ENCODE data around the gene EIF1AD.
"Not testable (repeated sequence)": the region's sequence is repeated elsewhere in the genome, so short reads cannot be mapped to it uniquely, and the experiment has no call there.

Gene EIF1AD

DNA sequence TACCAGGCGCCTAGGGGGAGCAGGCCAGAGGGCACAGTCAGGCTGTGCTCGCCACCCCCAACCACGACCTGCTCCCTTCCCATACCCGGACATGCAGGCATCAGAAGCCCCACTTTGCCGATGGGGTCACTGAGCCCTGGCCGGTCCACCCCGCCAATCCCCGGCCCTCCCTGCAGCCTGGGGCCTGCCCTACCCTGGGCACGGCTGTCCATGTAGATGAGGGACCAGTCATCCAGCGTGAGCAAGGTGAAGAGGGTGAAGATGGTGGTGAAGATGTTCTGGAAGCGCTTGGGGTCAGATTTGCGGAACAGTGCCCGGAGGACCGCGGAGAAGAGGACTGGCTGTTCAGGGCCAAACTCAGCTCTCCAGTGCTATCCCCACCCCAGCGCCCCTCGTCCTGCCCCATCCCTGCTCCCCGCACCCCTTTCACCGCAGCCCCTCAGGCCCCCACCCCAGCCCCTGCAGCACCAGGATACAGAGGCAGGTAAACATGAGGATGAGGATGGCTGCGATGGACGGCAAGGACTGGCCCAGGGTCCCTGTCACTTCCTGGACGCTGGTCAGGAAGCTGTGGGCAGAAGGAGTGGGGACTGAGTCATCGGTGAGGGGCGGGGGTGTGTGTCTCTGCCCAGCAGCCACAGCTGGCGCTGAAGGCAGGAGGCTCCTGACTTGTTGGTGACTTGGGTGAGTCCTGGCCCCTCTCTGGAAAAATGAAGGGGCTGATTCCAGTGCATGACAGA is 18.8 kb upstream of the EIF1AD start:
- DNase-seq, result no peak

DNA sequence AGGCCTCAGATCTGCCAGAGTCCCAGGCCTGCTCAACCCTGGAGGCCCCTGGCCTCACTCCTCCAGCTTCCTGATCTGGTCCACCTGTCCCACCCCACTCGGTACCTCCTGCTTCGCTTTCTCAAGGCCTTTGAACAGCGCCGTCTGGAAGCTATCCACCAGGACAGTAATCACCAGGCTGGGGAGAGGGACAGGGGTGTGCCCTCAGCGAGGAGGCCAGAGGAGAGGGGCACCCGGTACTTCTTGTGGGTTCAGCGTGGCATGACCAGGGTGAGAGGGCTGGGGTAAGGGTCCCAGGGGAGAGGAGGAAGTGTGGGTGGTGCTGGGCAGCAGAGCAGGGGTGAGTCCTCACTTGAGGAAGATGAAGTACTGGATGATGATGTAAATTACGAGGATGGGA is 18.3 kb upstream of the EIF1AD start:
- DNase-seq, result no peak

GRCh38 chr11:66017321-66017720 is 15.4 kb upstream of the EIF1AD start:
- DNase-seq, result no peak

GRCh38 chr11:66016793-66017177 is 14.8 kb upstream of the EIF1AD start:
- no peak for DNase-seq

DNA sequence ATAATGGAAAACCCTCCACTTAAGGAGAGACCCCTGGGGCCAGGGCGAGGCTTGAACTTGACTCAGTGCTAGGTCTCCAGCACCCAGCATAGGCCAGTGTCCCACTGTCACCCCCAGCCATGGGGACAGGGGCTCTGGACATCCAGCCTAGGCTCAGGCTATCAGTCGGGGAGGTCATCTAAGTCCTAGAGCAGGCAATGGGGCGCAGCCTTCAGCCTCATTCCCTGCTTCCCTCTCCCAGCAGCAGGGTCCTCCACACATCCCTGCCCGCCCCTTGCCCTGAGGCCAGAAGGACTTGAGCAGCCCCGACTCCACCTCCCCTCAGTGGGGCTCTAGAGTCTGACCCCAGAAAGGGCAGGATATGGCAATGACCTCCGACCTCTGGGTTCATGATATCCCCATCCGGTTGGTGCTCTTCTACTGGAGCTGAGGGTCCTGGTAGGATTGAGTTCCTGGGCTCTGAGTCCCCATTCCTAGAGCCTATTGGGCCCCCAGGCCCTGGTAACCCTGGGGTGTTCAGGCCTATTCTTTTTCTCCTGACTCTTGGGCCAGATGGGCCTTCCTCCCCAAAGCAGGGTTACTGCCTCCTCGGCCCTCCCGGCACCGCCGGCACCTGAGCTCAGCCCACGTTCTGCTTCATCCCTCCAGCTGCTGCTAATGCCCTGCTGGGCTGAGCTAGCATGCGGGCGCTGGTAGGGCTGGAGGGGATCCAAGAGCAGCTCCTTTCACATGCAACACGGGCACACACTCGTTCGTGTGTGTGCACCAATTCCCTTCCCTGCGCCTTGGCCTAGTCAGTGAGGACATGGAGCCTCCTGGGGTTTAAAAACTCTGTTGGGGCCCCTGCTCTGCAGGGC is 14.2 kb upstream of the EIF1AD start:
- DNase-seq, result no peak

DNA sequence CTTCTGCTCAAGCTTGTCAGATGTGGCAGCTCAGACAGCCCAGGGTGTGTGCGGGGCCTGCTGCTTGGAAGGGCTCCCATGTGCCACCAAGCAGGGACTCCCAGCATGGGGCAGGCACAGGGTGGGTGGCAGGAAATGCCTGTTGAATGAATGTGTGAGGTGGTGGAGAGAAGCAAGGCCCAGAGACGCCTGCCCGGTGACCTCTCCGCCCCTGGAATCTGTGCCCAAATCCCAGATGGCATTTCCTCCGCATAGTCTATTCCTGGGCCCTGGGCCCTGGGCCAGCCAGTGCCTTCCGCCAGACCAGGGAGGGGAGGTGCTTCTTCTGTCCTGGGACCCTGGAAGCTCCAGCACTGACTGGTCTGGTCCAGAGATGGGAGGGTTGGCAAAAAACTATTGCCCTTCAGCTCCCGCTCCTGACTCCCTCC is 13.5 kb upstream of the EIF1AD start:
- DNase-seq, result no peak

- DNase-seq, result no peak
Observed at GRCh38 chr11:66014804-66015453, 13.0 kb upstream of the EIF1AD start.

- DNase-seq, result no peak
Observed at GRCh38 chr11:66013762-66014100, 11.8 kb upstream of the EIF1AD start.

DNA sequence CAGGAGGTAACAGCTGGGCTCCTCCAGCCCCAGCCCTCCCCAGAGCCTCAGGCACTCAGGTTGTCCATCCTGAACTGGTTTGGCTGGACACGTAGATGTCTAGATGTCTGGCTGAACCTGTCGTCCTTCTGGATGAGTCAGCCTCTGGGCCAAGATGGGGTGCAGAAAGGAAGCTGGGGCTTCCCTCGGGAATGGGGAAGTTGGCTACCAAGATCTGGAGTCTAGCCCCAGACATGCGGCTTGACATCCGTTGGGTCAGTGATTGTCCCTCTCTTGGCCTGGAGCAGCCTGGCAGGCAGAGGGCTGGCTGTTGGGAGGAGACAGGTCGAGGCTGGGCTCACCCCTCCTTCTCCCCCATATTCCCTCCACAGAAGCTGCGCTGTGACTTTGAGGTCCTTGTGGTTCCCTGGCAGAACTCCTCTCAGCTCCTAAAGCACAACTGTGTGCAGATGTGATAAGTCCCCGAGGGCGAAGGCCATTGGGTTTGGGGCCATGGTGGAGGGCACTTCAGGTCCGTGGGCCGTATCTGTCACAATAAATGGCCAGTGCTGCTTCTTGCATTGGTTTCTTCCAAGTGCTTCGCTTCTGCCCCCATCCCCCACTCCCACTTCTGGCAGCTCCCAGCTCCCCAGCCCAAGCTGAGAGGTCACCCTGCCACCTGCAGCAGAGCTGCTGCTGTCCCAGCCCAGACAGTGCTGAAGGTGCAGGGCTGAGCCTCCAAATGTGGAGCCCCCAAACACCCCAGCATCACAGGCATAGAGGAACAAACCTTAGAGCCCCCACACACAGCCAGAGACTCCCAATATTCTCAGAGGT is 11.2 kb upstream of the EIF1AD start:
- DNase-seq, result no peak

GRCh38 chr11:66012371-66012945 is 10.5 kb upstream of the EIF1AD start:
- no peak for DNase-seq

DNA sequence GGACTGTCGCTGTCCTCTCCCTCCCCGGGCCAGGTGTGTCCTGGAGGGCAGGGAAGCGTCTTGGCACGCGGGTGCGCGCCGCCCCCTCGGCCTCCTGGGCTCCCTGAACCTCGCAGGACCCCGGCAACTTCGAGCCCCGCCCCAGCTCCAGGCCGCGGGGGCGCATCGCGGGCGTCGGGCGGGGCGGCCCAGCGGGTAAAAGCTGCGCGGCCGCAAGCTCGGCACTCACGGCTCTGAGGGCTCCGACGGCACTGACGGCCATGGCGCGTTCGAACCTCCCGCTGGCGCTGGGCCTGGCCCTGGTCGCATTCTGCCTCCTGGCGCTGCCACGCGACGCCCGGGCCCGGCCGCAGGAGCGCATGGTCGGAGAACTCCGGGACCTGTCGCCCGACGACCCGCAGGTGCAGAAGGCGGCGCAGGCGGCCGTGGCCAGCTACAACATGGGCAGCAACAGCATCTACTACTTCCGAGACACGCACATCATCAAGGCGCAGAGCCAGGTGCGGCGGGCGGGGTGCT is 9.9 kb upstream of the EIF1AD start, which contains the start of gene CST6:
Gene CST6 (plus strand): TSS at position 224 of the 519 bp plus-strand sequence. CDS start 37 bp downstream, at position 261.
- DNase-seq, result no peak

DNA sequence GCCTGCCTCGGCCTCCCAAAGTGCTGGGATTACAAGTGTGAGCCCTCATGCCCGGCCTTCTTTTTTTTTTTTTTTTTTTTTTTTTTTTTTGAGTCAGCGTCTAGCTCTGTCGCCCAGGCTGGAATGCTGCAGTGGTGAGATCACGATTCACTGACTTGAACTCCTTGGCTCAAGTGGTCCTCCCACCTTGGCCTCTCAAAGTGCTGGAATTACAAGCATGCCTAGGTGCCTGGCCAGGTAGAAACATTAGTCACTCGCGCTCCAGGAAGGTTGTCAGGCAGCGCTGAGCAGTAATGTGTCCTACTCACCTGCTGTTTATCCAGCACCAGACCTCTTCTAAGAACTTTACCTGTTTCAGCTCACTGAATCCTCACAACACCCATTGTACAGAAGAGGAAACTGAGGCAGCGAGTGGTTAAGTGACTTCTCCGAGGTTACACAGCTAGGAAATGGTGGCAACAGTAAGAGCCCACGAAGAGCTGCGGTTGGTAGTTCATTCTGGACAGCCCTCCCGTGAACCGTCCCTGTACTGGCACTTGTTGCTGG is 9.4 kb upstream of the EIF1AD start:
- no peak for DNase-seq

DNA sequence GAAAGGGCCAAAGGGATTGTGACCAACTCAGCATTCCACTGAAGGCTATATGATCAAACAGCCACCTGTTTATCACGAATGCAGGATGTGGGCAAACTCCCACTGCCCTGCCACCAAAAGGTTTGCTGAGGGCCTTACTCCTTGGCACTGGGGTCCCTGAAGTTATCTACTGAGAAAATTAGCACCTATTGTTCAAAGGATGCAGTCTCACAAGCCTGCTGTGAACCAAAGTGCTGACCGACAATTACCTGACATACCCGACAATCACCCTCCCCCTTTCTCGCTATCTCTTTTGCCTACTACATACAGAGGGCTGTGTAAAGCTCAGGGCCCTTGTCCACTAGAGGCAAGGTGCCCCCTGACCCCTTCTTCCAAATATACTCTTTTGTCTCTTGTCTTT is 8.1 kb upstream of the EIF1AD start:
- not testable (repeated sequence) for DNase-seq

DNA sequence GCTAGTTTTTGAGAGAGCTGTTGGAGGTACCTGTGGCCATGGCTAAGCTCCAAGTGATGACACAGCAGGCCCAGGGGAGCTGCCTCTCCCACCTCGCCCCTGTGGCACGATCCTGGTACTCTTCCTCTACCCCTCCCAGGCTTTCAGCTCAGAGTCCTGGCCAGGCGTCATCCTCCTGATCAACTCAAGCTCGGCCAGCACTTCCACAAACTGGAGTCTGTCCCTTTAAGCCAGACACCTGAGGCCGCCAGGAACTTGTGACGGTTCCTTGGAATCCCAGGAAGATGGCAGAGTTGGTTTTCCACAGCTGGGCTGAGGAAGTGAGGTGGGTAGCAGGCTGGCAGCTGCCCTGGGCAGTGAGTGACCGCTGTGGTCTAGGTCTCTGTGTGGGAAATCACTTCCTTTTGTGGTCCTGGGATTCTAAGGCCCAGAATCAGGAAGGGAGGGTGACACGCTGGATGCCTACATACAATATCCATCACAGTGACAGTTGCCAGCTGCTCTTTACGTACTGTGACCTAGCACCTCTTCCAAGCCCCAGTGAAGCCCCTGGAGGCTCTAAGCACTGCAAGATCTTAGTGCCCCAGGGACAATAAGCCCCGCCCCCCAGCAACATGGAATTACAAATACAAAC is 6.6 kb upstream of the EIF1AD start:
- no peak for DNase-seq

DNA sequence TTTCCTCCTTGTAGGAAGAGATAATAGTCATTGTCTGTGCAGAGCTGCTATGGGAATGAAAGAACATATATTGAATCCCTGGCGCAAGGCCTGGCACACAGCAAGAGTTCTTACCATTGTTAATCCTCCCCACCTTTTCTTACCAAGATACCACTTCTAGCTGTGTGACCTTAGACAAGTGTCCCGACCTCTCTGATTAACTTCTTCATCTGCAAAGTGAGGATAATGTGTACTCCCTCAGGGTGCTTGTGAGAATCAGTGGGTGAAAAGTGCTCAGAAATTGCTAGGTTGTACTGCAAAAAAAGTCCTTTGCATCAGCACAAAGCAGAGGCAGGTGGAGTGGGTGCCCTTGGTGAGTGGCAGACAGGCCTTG is 6.1 kb upstream of the EIF1AD start:
- DNase-seq, result no peak

DNA sequence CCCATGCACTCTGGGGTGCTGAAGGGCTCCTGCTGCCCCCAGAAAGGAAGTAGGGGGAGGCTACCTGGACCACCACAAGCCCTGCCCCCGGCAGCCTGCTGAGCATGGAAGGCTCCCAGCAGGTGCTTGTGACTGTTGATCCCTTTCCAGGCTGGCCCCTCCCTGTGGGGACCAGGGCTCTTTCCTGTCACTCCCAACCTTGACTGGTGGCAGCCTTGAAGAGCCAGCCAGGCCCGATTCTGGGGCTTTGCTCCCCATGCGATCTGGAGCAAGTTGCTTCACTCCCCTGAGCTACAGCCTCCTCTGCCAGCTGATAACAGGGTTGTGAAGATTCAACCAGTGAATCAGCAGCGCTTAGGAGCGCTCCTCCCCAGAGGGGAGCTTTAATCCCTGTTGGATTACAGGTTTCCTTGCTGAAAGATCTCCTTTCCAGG is 5.3 kb upstream of the EIF1AD start:
- no peak for DNase-seq

- no peak for DNase-seq
Observed at GRCh38 chr11:66006891-66007176, 4.9 kb upstream of the EIF1AD start.

- DNase-seq, result no peak
Observed at GRCh38 chr11:66006134-66006890, 4.4 kb upstream of the EIF1AD start.

GRCh38 chr11:66004186-66004585 is 2.2 kb upstream of the EIF1AD start:
- DNase-seq, result no peak

GRCh38 chr11:66003291-66003690 is 1.3 kb upstream of the EIF1AD start:
- no peak for DNase-seq

GRCh38 chr11:66002648-66003225 is 780 bp upstream of the EIF1AD start:
- DNase-seq, result no peak
